GM18511 (cell line): ENCODE measurements around the gene GAA.

Experiments used
- ATAC-seq: cut with Tn5 transposase; IDR thresholded peaks from one replicate; pipeline ENCODE4 v1.9.1; 2021; ENCODE audit warnings: mild to moderate bottlenecking, moderate library complexity; ENCODE audit not compliant: unreplicated experiment

Gene GAA

DNA sequence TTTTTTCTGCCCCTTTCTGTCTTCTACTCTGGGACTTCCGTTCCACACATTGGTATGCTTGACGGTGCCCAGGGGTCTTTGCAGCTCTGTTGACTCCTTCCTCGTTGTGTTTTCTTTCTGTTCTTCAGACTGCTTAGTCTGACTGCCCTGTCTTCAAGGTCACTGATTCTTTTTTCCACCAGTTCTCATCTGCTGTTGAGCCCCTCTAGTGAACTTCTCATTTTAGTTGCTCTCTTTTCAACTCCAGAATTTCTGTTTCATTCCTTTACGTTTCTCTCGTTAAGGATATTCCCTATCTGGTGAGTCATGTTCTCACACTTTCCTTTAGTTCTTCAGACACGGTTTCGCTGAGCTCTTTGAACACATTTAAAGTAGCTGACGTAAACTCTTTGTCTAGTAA is 13.8 kb downstream of the GAA start:
- no peak for ATAC-seq

GRCh38 chr17:80116276-80116920 is 15.0 kb downstream of the GAA start:
- ATAC-seq: no peak

DNA sequence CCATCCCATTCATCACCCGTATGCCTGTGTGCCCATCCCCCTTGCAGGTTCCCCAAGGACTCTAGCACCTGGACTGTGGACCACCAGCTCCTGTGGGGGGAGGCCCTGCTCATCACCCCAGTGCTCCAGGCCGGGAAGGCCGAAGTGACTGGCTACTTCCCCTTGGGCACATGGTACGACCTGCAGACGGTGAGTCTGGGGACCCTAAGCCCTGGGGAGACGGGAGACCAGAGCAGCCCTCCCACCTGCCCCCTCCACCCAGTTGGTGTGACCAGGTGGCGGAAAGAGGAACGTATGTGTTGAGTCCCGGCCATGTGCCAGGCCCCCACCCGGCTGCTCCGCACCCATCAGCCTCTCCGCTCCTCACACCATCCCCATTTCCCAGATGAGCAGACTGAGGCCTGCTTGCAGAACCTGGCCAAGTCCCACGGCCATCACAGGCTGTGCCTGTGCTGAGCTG is 15.6 kb downstream of the GAA start:
- ATAC-seq: no peak

GRCh38 chr17:80117491-80118401 is 16.4 kb downstream of the GAA start:
- ATAC-seq: no peak

DNA sequence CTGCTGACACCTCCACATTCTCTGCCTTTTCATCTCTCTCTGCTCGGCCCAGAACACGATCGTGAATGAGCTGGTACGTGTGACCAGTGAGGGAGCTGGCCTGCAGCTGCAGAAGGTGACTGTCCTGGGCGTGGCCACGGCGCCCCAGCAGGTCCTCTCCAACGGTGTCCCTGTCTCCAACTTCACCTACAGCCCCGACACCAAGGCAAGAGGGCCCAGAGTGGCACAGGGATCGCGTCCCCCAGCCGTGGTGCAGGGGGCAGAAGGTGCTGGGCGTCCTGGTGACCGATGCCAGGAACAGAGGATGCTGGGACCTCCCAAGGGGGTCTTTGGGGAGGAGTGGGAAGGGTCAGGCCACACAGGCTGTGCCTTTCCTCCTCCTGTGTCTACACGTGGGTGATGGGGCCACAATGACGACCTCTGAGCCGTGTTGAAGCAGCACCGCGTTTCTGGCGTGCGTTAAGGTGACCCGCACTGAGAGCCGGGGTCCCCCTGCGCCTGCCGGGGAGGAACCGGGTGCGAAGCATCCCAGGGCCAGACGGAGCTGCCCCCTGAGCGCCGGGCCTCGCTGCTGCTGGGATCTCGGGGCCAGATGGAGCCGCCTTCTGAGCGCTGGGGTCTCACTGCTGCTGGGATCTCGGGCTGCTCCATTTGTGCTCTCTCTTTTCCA is 17.4 kb downstream of the GAA start:
- ATAC-seq: no peak

GRCh38 chr17:80119271-80119791 is 17.9 kb downstream of the GAA start:
- ATAC-seq: no peak

- ATAC-seq: no peak
Measured at GRCh38 chr17:80119839-80120238, 18.5 kb downstream of the GAA start.

- ATAC-seq: no peak
Measured at GRCh38 chr17:80122026-80122575, 20.7 kb downstream of the GAA start.

GRCh38 chr17:80122926-80123505 is 21.6 kb downstream of the GAA start:
- no peak for ATAC-seq

DNA sequence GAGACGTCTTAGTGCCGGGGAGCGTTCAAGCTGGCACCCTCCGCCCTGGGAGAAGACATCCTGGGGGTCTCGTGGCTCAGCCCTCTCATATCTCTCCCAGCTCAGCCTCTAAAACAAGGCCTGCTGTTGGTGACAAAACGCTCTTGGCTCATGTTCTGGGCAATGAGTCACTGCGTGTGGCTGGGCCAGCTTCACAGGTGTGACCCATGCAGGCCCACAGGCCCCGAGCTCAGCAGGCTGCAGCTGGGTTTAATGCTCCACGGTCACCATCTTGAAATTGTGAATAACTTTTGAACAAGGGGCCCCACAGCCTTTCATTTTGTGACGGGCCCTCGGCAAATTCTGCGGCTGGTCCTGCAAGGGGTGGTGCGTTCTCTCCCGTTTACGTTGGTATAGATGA is 22.4 kb downstream of the GAA start:
- ATAC-seq: no peak

GRCh38 chr17:80124351-80124981 is 23.1 kb downstream of the GAA start:
- ATAC-seq: no peak

DNA sequence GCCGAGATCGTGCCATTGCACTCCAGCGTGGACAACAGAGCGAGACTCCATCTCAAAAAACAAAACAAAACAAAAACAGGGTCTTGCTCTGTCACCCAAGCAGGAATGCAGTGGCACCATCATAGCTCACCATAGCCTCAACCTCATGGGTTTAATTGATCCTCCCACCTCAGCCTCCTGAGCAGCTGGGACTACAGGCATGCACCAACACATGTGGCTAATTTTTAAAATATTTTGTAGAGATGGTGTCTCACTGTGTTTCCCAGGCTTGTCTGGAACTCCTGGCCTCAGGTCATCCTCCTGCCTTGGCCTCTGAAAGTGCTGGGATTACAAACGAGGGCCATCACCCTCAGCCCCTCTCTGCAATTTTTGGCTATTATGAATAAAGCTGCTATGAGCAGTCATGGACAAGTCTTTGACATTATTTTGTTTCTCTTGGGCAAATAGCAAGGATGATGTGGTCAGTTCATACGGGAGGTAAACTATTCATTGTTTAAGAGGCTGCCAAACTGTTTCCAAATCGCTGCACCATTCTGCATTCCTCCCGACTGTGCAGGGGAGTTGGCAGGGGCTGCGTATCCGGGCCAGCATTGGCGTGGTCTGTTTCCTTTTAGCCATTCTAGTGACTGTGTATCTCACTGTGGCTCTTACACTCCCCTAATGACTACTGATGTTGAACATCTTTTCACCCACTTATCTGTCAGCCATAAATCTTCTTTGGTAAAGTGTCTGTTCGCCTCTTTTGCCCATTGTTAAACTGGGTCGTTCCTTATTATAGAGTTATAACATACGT is 24.5 kb downstream of the GAA start:
- no peak for ATAC-seq

DNA sequence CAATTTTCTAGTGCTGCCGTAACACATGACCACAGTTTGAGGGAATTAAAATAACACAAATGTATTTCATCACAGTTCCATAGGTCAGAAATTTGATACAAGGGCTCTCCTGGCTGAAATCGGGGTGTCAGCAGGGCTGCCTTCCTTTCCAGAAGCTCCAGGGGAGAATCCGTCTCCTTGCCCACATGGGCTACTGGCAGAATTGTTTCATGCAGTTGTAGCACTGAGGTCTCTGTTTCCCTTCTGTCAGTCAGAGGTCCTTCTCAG is 25.0 kb downstream of the GAA start:
- no peak for ATAC-seq

GRCh38 chr17:80129006-80129565 is 27.7 kb downstream of the GAA start:
- ATAC-seq: no peak

- no peak for ATAC-seq
Measured at GRCh38 chr17:80130992-80131391, 29.6 kb downstream of the GAA start.

DNA sequence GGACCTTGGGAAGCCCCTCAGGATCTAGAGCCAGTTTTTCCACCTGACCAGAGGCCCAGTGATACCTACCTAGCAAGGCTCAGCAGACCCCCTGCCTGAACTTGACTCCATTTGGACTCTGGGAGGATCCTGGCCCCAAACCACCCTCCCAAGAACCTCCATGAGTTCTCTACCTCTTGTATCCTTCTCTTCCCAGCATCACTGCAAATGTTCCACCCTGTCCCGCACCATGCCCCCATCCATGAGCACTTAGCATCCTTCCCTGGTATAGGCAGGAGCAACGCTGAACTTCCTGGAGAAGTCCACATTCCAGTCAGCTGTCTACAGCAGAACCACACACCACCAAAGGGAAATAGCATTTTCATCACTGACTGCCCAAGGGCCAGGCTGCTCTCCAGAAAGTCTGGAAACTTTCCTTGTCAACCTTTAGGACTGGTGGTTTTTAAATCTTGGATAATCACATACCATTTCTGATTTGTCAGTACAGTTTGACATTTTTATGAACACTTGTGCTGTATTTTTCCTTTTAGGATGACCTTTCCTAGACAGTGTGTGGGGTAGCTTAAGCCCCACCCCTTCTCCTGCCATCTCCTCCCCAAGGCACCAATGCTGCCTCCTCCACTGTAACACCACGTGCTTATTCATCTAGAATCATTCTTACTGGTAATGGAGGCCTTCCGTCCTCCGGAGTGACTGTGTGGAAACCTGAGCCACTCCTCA is 31.7 kb downstream of the GAA start:
- ATAC-seq: no peak

DNA sequence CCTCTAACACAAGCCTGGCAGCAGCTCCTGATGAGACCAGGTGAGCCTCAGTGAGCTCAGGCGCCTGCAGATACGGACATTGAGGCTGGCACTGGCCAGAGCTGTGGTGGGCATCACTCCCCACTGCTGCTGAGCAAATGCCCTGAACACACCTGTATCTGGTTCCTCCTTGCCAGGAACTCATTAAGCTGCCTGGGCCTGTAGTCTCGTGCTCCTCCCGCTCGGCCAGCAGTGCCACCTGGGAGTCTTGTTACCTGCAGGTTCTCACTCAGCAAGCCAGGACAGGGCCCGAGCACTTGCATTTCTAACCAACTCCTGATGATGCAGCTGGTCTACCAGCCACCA is 32.2 kb downstream of the GAA start:
- ATAC-seq: no peak

GRCh38 chr17:80137131-80137530 is 35.8 kb downstream of the GAA start:
- no peak for ATAC-seq

GRCh38 chr17:80138856-80139426 is 37.6 kb downstream of the GAA start:
- no peak for ATAC-seq
